H1 (cell line): ENCODE data around the gene RNASE13. TPM values are rescaled to one million over a fixed set of nuclear protein-coding genes. Genes with fewer than 3 reads are reported as not detected.

ENCODE experiments used
- CTCF ChIA-PET: fragments of 300-600 bp; sonication (Branson Sonifier 250); formaldehyde crosslinking; loops from one replicate; lab custom pipeline; 2021; ENCODE audit not compliant: partially characterized antibody; lab: Charles Lee
- POLR2A ChIA-PET: fragments of 300-600 bp; sonication (Branson Sonifier 250); formaldehyde crosslinking; loops from one replicate; lab custom pipeline; 2021; ENCODE audit warnings: inconsistent platforms; ENCODE audit not compliant: partially characterized antibody; lab: Charles Lee
- DNase-seq, 2 experiments: peaks; one replicate each; pipeline versions ENCODE4 v3.0.0 to v3.0.0-alpha.2; 2010 to 2022; ENCODE audit warnings: low spot score in 2 of 2, low read depth in 1 of 2, mixed read lengths in 1 of 2
- FAIRE-seq: peaks from 2 replicates; lab custom pipeline; 2011; peaks lifted over from hg19 to GRCh38; lab: Jason Lieb, UNC
- H2AFZ ChIP-seq: 2 replicates; pipeline ENCODE4 v1.8.1; 2012; ENCODE audit warnings: low read length, inconsistent platforms
- H2AK5ac ChIP-seq: 2 replicates; pipeline ENCODE4 v1.6.1; 2013; ENCODE audit warnings: low read depth, low read length
- H2BK120ac ChIP-seq: replicated peaks from 2 replicates; pipeline ENCODE3; 2013; ENCODE audit warnings: low read depth, low read length, inconsistent platforms
- H2BK12ac ChIP-seq: 2 replicates; pipeline ENCODE4 v1.6.1; 2013; ENCODE audit warnings: low read depth, low read length
- H2BK15ac ChIP-seq: 2 replicates; pipeline ENCODE4 v1.6.1; 2013; ENCODE audit warnings: low read length
- H2BK20ac ChIP-seq: 2 replicates; pipeline ENCODE4 v1.6.1; 2013; ENCODE audit warnings: low read length
- H2BK5ac ChIP-seq: 2 replicates; pipeline ENCODE4 v1.6.1; 2013; ENCODE audit warnings: low read depth, low read length
- H3K14ac ChIP-seq: 2 replicates; pipeline ENCODE4 v1.6.1; 2013; ENCODE audit warnings: inconsistent platforms; ENCODE audit not compliant: insufficient read length
- H3K18ac ChIP-seq: 2 replicates; pipeline ENCODE4 v1.6.1; 2013; ENCODE audit warnings: low read length; ENCODE audit errors: extremely low read depth
- H3K23ac ChIP-seq: 2 replicates; pipeline ENCODE4 v1.6.1; 2013; ENCODE audit warnings: inconsistent platforms; ENCODE audit not compliant: insufficient read length
- H3K23me2 ChIP-seq: 2 replicates; pipeline ENCODE4 v1.6.1; 2013; ENCODE audit warnings: low read depth, low read length
- H3K27ac ChIP-seq: 2 replicates; pipeline ENCODE4 v1.6.1; 2011; ENCODE audit warnings: low read depth, low read length, inconsistent platforms
- H3K27me3 ChIP-seq, 4 experiments: replicated peaks in 1 of 4; 1 replicate in 1 of 4; 2 replicates in 3 of 4; pipeline versions ENCODE4 v1.6.1 to v1.8.1; 2011 to 2013; ENCODE audit warnings: low read length in 3 of 4, mild to moderate bottlenecking in 3 of 4, inconsistent platforms in 2 of 4, mixed read lengths in 2 of 4, moderate library complexity in 1 of 4; ENCODE audit not compliant: control insufficient read depth in 3 of 4, insufficient read depth in 3 of 4; ENCODE audit errors: extremely low read depth in 1 of 4
- H3K36me3 ChIP-seq, 4 experiments: 2 replicates each; pipeline versions ENCODE4 v1.6.1 to v1.8.1; 2011 to 2013; ENCODE audit warnings: mild to moderate bottlenecking in 4 of 4, low read length in 3 of 4, moderate library complexity in 2 of 4, control low read depth in 1 of 4, inconsistent platforms in 1 of 4; ENCODE audit not compliant: insufficient read depth in 4 of 4, control insufficient read depth in 2 of 4
- H3K4ac ChIP-seq: replicated peaks from 2 replicates; pipeline ENCODE3; 2013; ENCODE audit warnings: low read length, low read depth, mixed read lengths, inconsistent platforms; ENCODE audit not compliant: insufficient read length
- H3K4me1 ChIP-seq, 4 experiments: replicated peaks in 1 of 4; 1 replicate in 1 of 4; 2 replicates in 3 of 4; pipeline versions ENCODE4 v1.6.1 to v1.8.1; 2011 to 2013; ENCODE audit warnings: low read length in 3 of 4, inconsistent platforms in 2 of 4, mixed read lengths in 1 of 4; ENCODE audit not compliant: insufficient read depth in 4 of 4, control insufficient read depth in 3 of 4
- H3K4me2 ChIP-seq, 2 experiments: 2 replicates each; pipeline versions ENCODE4 v1.6.1 to v1.8.1; 2011 to 2013; ENCODE audit warnings: low read depth in 2 of 2, low read length in 2 of 2, control low read depth in 1 of 2, inconsistent platforms in 1 of 2, mild to moderate bottlenecking in 1 of 2; ENCODE audit not compliant: insufficient read depth in 1 of 2
- H3K4me3 ChIP-seq, 4 experiments: fragments of 200-600, 300-600 bp in 1 of 4; sonication (generic), shearing (Covaris generic), sonication (Bioruptor Twin) in 1 of 4; 2 replicates each; pipeline versions ENCODE4 v1.5.1 to v1.8.1; 2011 to 2016; ENCODE audit warnings: low read length in 4 of 4, low read depth in 3 of 4, control low read depth in 2 of 4, inconsistent platforms in 2 of 4, mild to moderate bottlenecking in 2 of 4, mixed read lengths in 1 of 4, moderate library complexity in 1 of 4; ENCODE audit not compliant: insufficient read depth in 2 of 4; ENCODE audit errors: extremely low read depth in 1 of 4
- H3K56ac ChIP-seq: replicated peaks from 2 replicates; pipeline ENCODE3; 2013; ENCODE audit warnings: low read depth, mild to moderate bottlenecking, mixed read lengths, low read length, inconsistent platforms; ENCODE audit not compliant: insufficient read length
- H3K79me1 ChIP-seq: 2 replicates; pipeline ENCODE4 v1.6.1; 2013; ENCODE audit warnings: low read depth, low read length, control low read depth
- H3K79me2 ChIP-seq, 2 experiments: 2 replicates each; pipeline versions ENCODE4 v1.6.1 to v1.8.1; 2012 to 2013; ENCODE audit warnings: low read length in 2 of 2, mild to moderate bottlenecking in 2 of 2, inconsistent platforms in 1 of 2; ENCODE audit not compliant: insufficient read depth in 2 of 2, control insufficient read depth in 1 of 2
- H3K9ac ChIP-seq, 4 experiments: replicated peaks in 1 of 4; 1 replicate in 1 of 4; 2 replicates in 3 of 4; pipeline versions ENCODE4 v1.6.1 to v1.8.1; 2011 to 2013; ENCODE audit warnings: low read depth in 3 of 4, low read length in 3 of 4, control low read depth in 2 of 4, mild to moderate bottlenecking in 2 of 4, moderate library complexity in 2 of 4, inconsistent platforms in 1 of 4; ENCODE audit errors: extremely low read depth in 1 of 4
- H3K9me3 ChIP-seq, 2 experiments: 2 replicates each; pipeline versions ENCODE4 v1.6.1 to v1.8.1; 2012 to 2013; ENCODE audit warnings: mild to moderate bottlenecking in 2 of 2, moderate library complexity in 2 of 2, control low read depth in 1 of 2, inconsistent platforms in 1 of 2, low read depth in 1 of 2, low read length in 1 of 2, mixed read lengths in 1 of 2; ENCODE audit not compliant: insufficient read depth in 2 of 2
- H4K20me1 ChIP-seq, 2 experiments: replicated peaks in 1 of 2; 2 replicates each; pipeline versions ENCODE3 to v1.8.1; 2011 to 2013; ENCODE audit warnings: inconsistent platforms in 2 of 2, low read length in 2 of 2, mild to moderate bottlenecking in 1 of 2; ENCODE audit not compliant: insufficient read depth in 2 of 2, control insufficient read depth in 1 of 2
- H4K5ac ChIP-seq: 2 replicates; pipeline ENCODE4 v1.6.1; 2013; ENCODE audit warnings: low read length, low read depth, mixed read lengths, inconsistent platforms; ENCODE audit not compliant: insufficient read length
- H4K8ac ChIP-seq: 2 replicates; pipeline ENCODE4 v1.8.0; 2013; ENCODE audit warnings: mild to moderate bottlenecking, moderate library complexity, low read length, inconsistent platforms; ENCODE audit not compliant: insufficient read depth; ENCODE audit errors: extremely low read depth
- H4K91ac ChIP-seq: replicated peaks from 2 replicates; pipeline ENCODE3; 2013; ENCODE audit warnings: low read length, mixed read lengths, inconsistent platforms; ENCODE audit not compliant: insufficient read length
- CBX8 ChIP-seq: fragments of 300-800, 300-1000 bp; sonication (generic); IDR thresholded peaks from 2 replicates; pipeline ENCODE4 v1.7.1; 2016; ENCODE audit warnings: low read depth, low read length, borderline replicate concordance
- CHD2 ChIP-seq: IDR thresholded peaks from 2 replicates; pipeline ENCODE4 v1.6.1; 2012; ENCODE audit warnings: low read length, improper control_type of control experiment
- HDAC6 ChIP-seq: IDR thresholded peaks from one replicate; pipeline ENCODE4 v1.7.1; 2012; ENCODE audit warnings: low read depth, mild to moderate bottlenecking, inconsistent platforms, low read length, moderate library complexity
- NRF1 ChIP-seq: IDR thresholded peaks from 2 replicates; pipeline ENCODE4 v1.6.1; 2011; ENCODE audit warnings: mild to moderate bottlenecking, low read depth, low read length, improper control_type of control experiment
- PHF8 ChIP-seq: fragments of 200-600 bp; sonication (generic); conservative IDR thresholded peaks from 2 replicates; pipeline ENCODE4 v1.7.1; 2012; ENCODE audit warnings: low read depth, mild to moderate bottlenecking, inconsistent platforms, low read length, moderate library complexity
- RFX5 ChIP-seq: IDR thresholded peaks from 2 replicates; pipeline ENCODE4 v1.6.1; 2011; ENCODE audit warnings: low read depth, low read length, improper control_type of control experiment, borderline replicate concordance
- RNF2 ChIP-seq: fragments of 200-900, 300-1000 bp; sonication (generic); IDR thresholded peaks from 2 replicates; pipeline ENCODE4 v1.7.1; 2016; ENCODE audit warnings: borderline replicate concordance, low read depth, mild to moderate bottlenecking, antibody characterized with exemption, low read length; ENCODE audit not compliant: poor library complexity, severe bottlenecking; ENCODE audit errors: missing control alignments
- SIN3A ChIP-seq, 2 experiments: IDR thresholded peaks in 1 of 2; conservative IDR thresholded peaks in 1 of 2; 2 replicates each; pipeline ENCODE4 v1.6.1; 2011 to 2012; ENCODE audit warnings: low read length in 2 of 2, improper control_type of control experiment in 1 of 2, low read depth in 1 of 2, mild to moderate bottlenecking in 1 of 2
- SIRT6 ChIP-seq: IDR thresholded peaks from one replicate; pipeline ENCODE4 v1.7.1; 2012; ENCODE audit warnings: low read length, inconsistent platforms
- SRF ChIP-seq: IDR thresholded peaks from 2 replicates; pipeline ENCODE4 v1.6.1; 2011; ENCODE audit warnings: mild to moderate bottlenecking, low read depth, low read length, moderate library complexity
- SUZ12 ChIP-seq: fragments of 200-600 bp; sonication (generic); IDR thresholded peaks from 2 replicates; pipeline ENCODE4 v1.6.1; 2012; ENCODE audit warnings: mild to moderate bottlenecking, inconsistent platforms, low read length, moderate library complexity, mixed read lengths
- TAF7 ChIP-seq: optimal IDR thresholded peaks from 2 replicates; pipeline ENCODE3; 2011; ENCODE audit warnings: low read depth, mild to moderate bottlenecking, inconsistent platforms, low read length, moderate library complexity, borderline replicate concordance
- WGBS, 2 experiments: shearing (Covaris generic) in 1 of 2; methylation state at CpG; one replicate each; pipeline versions ENCODE4 v1.1.6 to v1.1.7; 2013 to 2015; ENCODE audit warnings: low lambda C conversion rate in 2 of 2, mixed read lengths in 2 of 2, inconsistent platforms in 1 of 2, low coverage in 1 of 2, missing lambda C conversion rate in 1 of 2; ENCODE audit not compliant: insufficient replicate concordance in 2 of 2, insufficient coverage in 1 of 2, insufficient read length in 1 of 2; ENCODE audit errors: extremely low coverage in 1 of 2, missing lambda C conversion rate in 1 of 2; 5-methylcytosine and 5-hydroxymethylcytosine counted together
- polyA plus RNA-seq, 7 experiments: library from polyadenylated mRNA; depleted of rRNA in 3 of 7; stranded (reverse) in 5 of 7; unstranded in 2 of 7; fragments of >200 nt in 5 of 7; fragments of 200-250 nt in 2 of 7; gene quantifications; 1 replicate in 5 of 7; 2 replicates in 1 of 7; 4 replicates in 1 of 7; pipeline versions ENCODE4 v1.2.1 to v1.2.3, GENCODE V29; 2011 to 2013; ENCODE audit warnings: missing spikeins in 2 of 7, mixed read lengths in 2 of 7
- total RNA-seq: library from RNA; stranded (reverse); fragmentation: NEBNext Ultra II Directional; extraction: Animal tissue kit (Norgen Biotek cat#: 25700); gene quantifications from 2 replicates; pipeline ENCODE4 v1.2.1, GENCODE V29; 2021

RNASE13 gene
- total and polyA plus RNA-seq, 2 of the 8 experiments (the other 6 are each of a cell fraction or from before 2014, with no cell fraction given), result not detected

- Histone ChIP-seq H3K23me2 (0 out of 2 replicates have a peak, but pooled peaks cover 2% of the 10 kb centered on the region), H3K4ac (no peak overlapping the region), H2BK12ac (no peak overlapping the region), H2BK15ac (no peak overlapping the region), H3K14ac (no peak overlapping the region), H3K36me3 (no peaks in the 10 kb centered on the region), H3K79me2 (no peaks in the 10 kb centered on the region), H4K20me1 (no peaks in the 10 kb centered on the region), H4K5ac (no peak overlapping the region), H4K8ac (no peak overlapping the region), H2BK5ac (no peak overlapping the region), H3K18ac (no peak overlapping the region), H4K91ac (no peak overlapping the region), H3K4me1 (peaks cover 8 to 11% (median 10%) of the 10 kb centered on the region in 4 experiments; a peak in 6 of 7 replicates), H3K9ac (no peak overlapping the region), H3K27ac (no peak overlapping the region), H3K4me3 (no peak overlapping the region), H2BK20ac (no peak overlapping the region), H3K79me1 (no peaks in the 10 kb centered on the region), H2BK120ac (no peak overlapping the region), H3K9me3 (no peaks in the 10 kb centered on the region), H3K27me3 (peaks cover 0 to 3% (median 0%) of the 10 kb centered on the region in 4 experiments; a peak in 1 of 7 replicates), H2AK5ac (no peak overlapping the region), H3K56ac (no peak overlapping the region), H3K4me2 (no peak overlapping the region), H2AFZ (no peak overlapping the region), H3K23ac (no peak overlapping the region)
- ChIA-PET CTCF (interaction anchor here (0.7 to 7.2 kb wide), 11 partner anchors 8 to 73 kb away, joined by 3 to 371 read pairs (median 4); partner anchors contain the start of gene NDRG2), POLR2A (interaction anchor here (0.6 to 1.6 kb wide), 3 partner anchors 8 to 28 kb away, joined by 3 to 4 read pairs (median 3); no protein-coding TSS in a partner anchor)
- FAIRE-seq (no peak), DNase-seq (no peak)
- 85% methylated on average over 2 of the region's 2 CpGs; no CpG with 5 or more reads in 1 of the 2 experiments for WGBS, 2 experiments
- TF ChIP-seq CBX8, result no peak
- TF ChIP-seq NRF1, result no peak
- TF ChIP-seq SUZ12, result no peak
- TF ChIP-seq RFX5, result no peak
- TF ChIP-seq SIRT6, result no peak
- no peak for TF ChIP-seq SIN3A (conservative IDR thresholded peaks at IDR 0.05 in 1 of 2, IDR thresholded peaks at IDR 0.05 in 1 of 2; ENCODE audit: low read depth in 1 of 2, low read length in 2 of 2)
- no peak for TF ChIP-seq CHD2
- TF ChIP-seq PHF8, result no peak
- no peak for TF ChIP-seq HDAC6
- TF ChIP-seq SRF, result no peak
- TF ChIP-seq RNF2, result no peak
- TF ChIP-seq TAF7, result no peak
Measured at GRCh38 chr14:21043387-21043973, 8.9 kb upstream of the RNASE13 start.
